NT2/D1 (cell line): Measurements from ENCODE around the gene DIAPH2.

Experiments used
- SUZ12 ChIP-seq: IDR thresholded peaks from 2 replicates; pipeline ENCODE4 v1.6.1; 2011; ENCODE audit not compliant: insufficient read length, insufficient read depth; ENCODE audit errors: extremely low read depth
- YY1 ChIP-seq: IDR thresholded peaks from 2 replicates; pipeline ENCODE4 v1.6.1; 2011; ENCODE audit not compliant: insufficient read length, insufficient read depth

- TF ChIP-seq SUZ12 (no peak), YY1 (no peak)
Observed at GRCh38 chrX:97252111-97252510, 567.5 kb downstream of the DIAPH2 start.
